Neural cell (in vitro differentiated cells): Measurements from ENCODE around the gene FAM13B. TPM values are rescaled to one million over a fixed set of nuclear protein-coding genes. Genes with fewer than 3 reads are reported as not detected.

Experiments used
- H2AFZ ChIP-seq: fragments of 200-600, 300-800 bp; sonication (generic), shearing (Covaris generic); 2 replicates; pipeline ENCODE4 v1.6.0; 2014; ENCODE audit warnings: low read depth, mild to moderate bottlenecking, antibody characterized with exemption, low read length, moderate library complexity
- H3F3A ChIP-seq: fragments of 200-600 bp; shearing (Covaris generic); 2 replicates; pipeline ENCODE4 v1.6.1; 2016; ENCODE audit warnings: mild to moderate bottlenecking, moderate library complexity, mixed read lengths, antibody characterized with exemption, low read length; ENCODE audit not compliant: insufficient read depth, poor library complexity, severe bottlenecking
- H3K27ac ChIP-seq: fragments of 200-600, 300-800 bp; sonication (generic), shearing (Covaris generic); 2 replicates; pipeline ENCODE4 v1.5.1; 2014; ENCODE audit warnings: mild to moderate bottlenecking, low read length, moderate library complexity
- H3K27me3 ChIP-seq: fragments of 300-800, 200-600 bp; sonication (generic), shearing (Covaris generic); 2 replicates; pipeline ENCODE4 v1.6.0; 2014; ENCODE audit warnings: mild to moderate bottlenecking, low read depth, low read length, moderate library complexity; ENCODE audit not compliant: insufficient read depth
- H3K36me3 ChIP-seq: fragments of 300-800, 200-600 bp; sonication (generic), shearing (Covaris generic); 2 replicates; pipeline ENCODE4 v1.5.1; 2014; ENCODE audit warnings: mild to moderate bottlenecking, antibody characterized with exemption, low read length, moderate library complexity; ENCODE audit not compliant: insufficient read depth
- H3K4me2 ChIP-seq: fragments of 300-800, 200-600 bp; sonication (generic), shearing (Covaris generic); 2 replicates; pipeline ENCODE4 v1.6.0; 2014; ENCODE audit warnings: mild to moderate bottlenecking, low read length
- H3K4me3 ChIP-seq: fragments of 300-800, 200-600 bp; sonication (generic), shearing (Covaris generic); 2 replicates; pipeline ENCODE4 v1.5.1; 2014; ENCODE audit warnings: mild to moderate bottlenecking, low read length, moderate library complexity
- H3K79me2 ChIP-seq: fragments of 200-600 bp; shearing (Covaris generic); replicated peaks from 2 replicates; pipeline ENCODE4 v1.6.0; 2014; ENCODE audit warnings: mild to moderate bottlenecking, low read length, moderate library complexity; ENCODE audit not compliant: insufficient read depth
- H3K9ac ChIP-seq: fragments of 300-800, 200-600 bp; sonication (generic), shearing (Covaris generic); 2 replicates; pipeline ENCODE4 v1.6.1; 2016; ENCODE audit warnings: mild to moderate bottlenecking, low read length, mixed read lengths
- H3K9me2 ChIP-seq: fragments of 200-600 bp; shearing (Covaris generic); 2 replicates; pipeline ENCODE4 v1.6.1; 2016; ENCODE audit warnings: mild to moderate bottlenecking, low read length, mixed read lengths; ENCODE audit not compliant: insufficient read depth
- H3K9me3 ChIP-seq: fragments of 200-600, 300-800 bp; sonication (generic), shearing (Covaris generic); 2 replicates; pipeline ENCODE4 v1.6.1; 2016; ENCODE audit warnings: mild to moderate bottlenecking, mixed run types, low read length, moderate library complexity, mixed read lengths
- H4K20me1 ChIP-seq: fragments of 200-600 bp; shearing (Covaris generic); 2 replicates; pipeline ENCODE4 v1.6.1; 2016; ENCODE audit warnings: mild to moderate bottlenecking, mixed run types; ENCODE audit not compliant: insufficient read depth
- CTCF ChIP-seq: fragments of 450-650 bp; IDR thresholded peaks from 2 replicates; pipeline ENCODE4 v1.5.1; 2014; ENCODE audit warnings: antibody characterized with exemption, mild to moderate bottlenecking, moderate library complexity; ENCODE audit not compliant: poor library complexity, severe bottlenecking
- EP300 ChIP-seq: fragments of 450-650 bp; conservative IDR thresholded peaks from 2 replicates; pipeline ENCODE4 v1.6.1; 2014; ENCODE audit warnings: antibody characterized with exemption, mild to moderate bottlenecking, moderate library complexity; ENCODE audit not compliant: poor library complexity, severe bottlenecking
- EZH2 ChIP-seq: fragments of 200-600, 300-800 bp; shearing (Covaris generic), sonication (generic); IDR thresholded peaks from 2 replicates; pipeline ENCODE4 v1.6.1; 2014; ENCODE audit warnings: antibody characterized with exemption, low read length, borderline replicate concordance, mild to moderate bottlenecking; ENCODE audit not compliant: insufficient read depth, poor library complexity, severe bottlenecking
- MXI1 ChIP-seq: fragments of 450-650 bp; conservative IDR thresholded peaks from 2 replicates; pipeline ENCODE4 v1.6.1; 2014; ENCODE audit warnings: antibody characterized with exemption, mild to moderate bottlenecking; ENCODE audit not compliant: poor library complexity, severe bottlenecking
- POLR2AphosphoS5 ChIP-seq: IDR thresholded peaks from 2 replicates; pipeline ENCODE4 v1.6.1; 2012
- RAD21 ChIP-seq: fragments of 450-650 bp; conservative IDR thresholded peaks from 2 replicates; pipeline ENCODE4 v1.6.1; 2014; ENCODE audit warnings: antibody characterized with exemption, mild to moderate bottlenecking, moderate library complexity
- REST ChIP-seq: IDR thresholded peaks from 2 replicates; pipeline ENCODE4 v1.6.1; 2012; ENCODE audit warnings: borderline replicate concordance
- SMC3 ChIP-seq: fragments of 450-650 bp; conservative IDR thresholded peaks from 2 replicates; pipeline ENCODE4 v1.6.1; 2014; ENCODE audit warnings: antibody characterized with exemption, mild to moderate bottlenecking, moderate library complexity; ENCODE audit not compliant: poor library complexity
- TAF1 ChIP-seq: IDR thresholded peaks from 2 replicates; pipeline ENCODE4 v1.6.1; 2012; ENCODE audit warnings: low read depth
- polyA plus RNA-seq: library from polyadenylated mRNA; depleted of rRNA; stranded (reverse); fragments of >200 nt; gene quantifications from 2 replicates; pipeline ENCODE4 v1.2.3, GENCODE V29; 2014

Gene FAM13B
- polyA plus RNA-seq, 1 donor from 2014 or later, result 61.6 TPM

GRCh38 chr5:138011991-138012390, 20.9 kb downstream of the FAM13B start:
- Histone ChIP-seq H3K4me2 (no peak overlapping the region), H3K9me2 (no peaks in the 10 kb centered on the region), H3F3A (no peaks in the 10 kb centered on the region), H3K79me2 (peaks cover 17% of the 10 kb centered on the region), H3K27ac (no peak overlapping the region), H3K4me3 (no peak overlapping the region), H3K27me3 (no peaks in the 10 kb centered on the region), H3K36me3 (no peaks in the 10 kb centered on the region), H3K9me3 (no peaks in the 10 kb centered on the region), H2AFZ (no peak overlapping the region), H3K9ac (no peak overlapping the region), H4K20me1 (no peaks in the 10 kb centered on the region)
- TF ChIP-seq CTCF (no peak), RAD21 (no peak), REST (no peak), TAF1 (no peak), MXI1 (no peak), EZH2 (no peak), EP300 (no peak), SMC3 (no peak), POLR2AphosphoS5 (no peak)

GRCh38 chr5:138000102-138000723, 32.7 kb downstream of the FAM13B start:
- no peak overlapping the region for H3K4me2 ChIP-seq
- TF ChIP-seq REST, result no peak
- no peak for TF ChIP-seq TAF1
- TF ChIP-seq EZH2, result no peak
- no peak for TF ChIP-seq EP300
- no peak for TF ChIP-seq MXI1
- TF ChIP-seq RAD21, result no peak
- TF ChIP-seq SMC3, result no peak
- no peak for TF ChIP-seq CTCF
- TF ChIP-seq POLR2AphosphoS5, result no peak

More at GRCh38 chr5:138000102-138000723, 32.7 kb downstream of the FAM13B start:
- Histone ChIP-seq H3K27me3 (no peaks in the 10 kb centered on the region), H3K9me2 (no peaks in the 10 kb centered on the region), H3F3A (no peaks in the 10 kb centered on the region), H4K20me1 (no peaks in the 10 kb centered on the region), H3K9me3 (no peaks in the 10 kb centered on the region), H3K36me3 (no peaks in the 10 kb centered on the region), H3K9ac (no peak overlapping the region), H3K79me2 (no peaks in the 10 kb centered on the region), H2AFZ (no peak overlapping the region), H3K4me3 (no peak overlapping the region), H3K27ac (no peak overlapping the region)
